Keratinocyte (primary cell): ENCODE data around the gene MGAT5B. TPM values are rescaled to one million over a fixed set of nuclear protein-coding genes. Genes with fewer than 3 reads are reported as not detected.

Experiments
- DNase-seq: peaks from one replicate; pipeline ENCODE4 v3.0.0-alpha.2; 2011; ENCODE audit warnings: low read depth, missing footprints, low spot score
- FAIRE-seq: peaks from 2 replicates; lab custom pipeline; 2011; peaks lifted over from hg19 to GRCh38; lab: Jason Lieb, UNC
- H2AFZ ChIP-seq: 2 replicates; pipeline ENCODE4 v1.6.0; 2012; ENCODE audit warnings: low read length, control low read depth, inconsistent platforms; ENCODE audit not compliant: control insufficient read depth
- H3K27ac ChIP-seq: 2 replicates; pipeline ENCODE4 v1.5.1; 2011; ENCODE audit warnings: low read length; ENCODE audit not compliant: control insufficient read depth, insufficient read depth
- H3K27me3 ChIP-seq: 3 replicates; pipeline ENCODE4 v1.6.0; 2011; ENCODE audit warnings: low read length; ENCODE audit not compliant: control insufficient read depth, insufficient read depth; ENCODE audit errors: extremely low read depth
- H3K36me3 ChIP-seq, 2 experiments: 2 replicates in 1 of 2; 3 replicates in 1 of 2; pipeline ENCODE4 v1.5.1; 2011; ENCODE audit warnings: low read length in 2 of 2, mild to moderate bottlenecking in 1 of 2; ENCODE audit not compliant: control insufficient read depth in 2 of 2, insufficient read depth in 2 of 2; ENCODE audit errors: extremely low read depth in 1 of 2
- H3K4me1 ChIP-seq: 3 replicates; pipeline ENCODE4 v1.5.1; 2011; ENCODE audit warnings: low read length; ENCODE audit not compliant: control insufficient read depth, insufficient read depth; ENCODE audit errors: extremely low read depth
- H3K4me2 ChIP-seq: 3 replicates; pipeline ENCODE4 v1.6.0; 2011; ENCODE audit warnings: low read depth, low read length; ENCODE audit not compliant: control insufficient read depth, insufficient read depth; ENCODE audit errors: extremely low read depth
- H3K4me3 ChIP-seq, 3 experiments: fragments of 200-600 bp in 1 of 3; sonication (generic) in 1 of 3; 2 replicates in 2 of 3; 3 replicates in 1 of 3; pipeline ENCODE4 v1.5.1; 2011 to 2016; ENCODE audit warnings: low read length in 3 of 3, mild to moderate bottlenecking in 3 of 3, control low read depth in 2 of 3, inconsistent platforms in 1 of 3, low read depth in 1 of 3, mixed read lengths in 1 of 3, mixed run types in 1 of 3, moderate library complexity in 1 of 3; ENCODE audit not compliant: control insufficient read depth in 2 of 3, insufficient read depth in 2 of 3; ENCODE audit errors: extremely low read depth in 1 of 3
- H3K79me2 ChIP-seq: 2 replicates; pipeline ENCODE4 v1.6.0; 2012; ENCODE audit warnings: low read length; ENCODE audit not compliant: control insufficient read depth, insufficient read depth
- H3K9ac ChIP-seq: 3 replicates; pipeline ENCODE4 v1.6.0; 2011; ENCODE audit warnings: low read length; ENCODE audit not compliant: control insufficient read depth, insufficient read depth; ENCODE audit errors: extremely low read depth
- H3K9me1 ChIP-seq: 3 replicates; pipeline ENCODE4 v1.6.0; 2011; ENCODE audit warnings: low read length; ENCODE audit not compliant: control insufficient read depth, insufficient read depth; ENCODE audit errors: extremely low read depth
- H3K9me3 ChIP-seq: 2 replicates; pipeline ENCODE4 v1.5.1; 2012; ENCODE audit warnings: low read depth, low read length; ENCODE audit not compliant: control insufficient read depth
- H4K20me1 ChIP-seq: 3 replicates; pipeline ENCODE4 v1.6.0; 2011; ENCODE audit warnings: low read length; ENCODE audit not compliant: control insufficient read depth, insufficient read depth; ENCODE audit errors: extremely low read depth
- EZH2 ChIP-seq: IDR thresholded peaks from one replicate; pipeline ENCODE4 v1.6.1; 2012; ENCODE audit warnings: inconsistent platforms, mild to moderate bottlenecking, low read length, moderate library complexity
- dilution Hi-C: fragments of 300-500 bp; cut with MboI; formaldehyde crosslinking; loops from one replicate; pipeline ENCODE4 v1.7.0; 2020; ENCODE audit warnings: low sequenced_read_pairs; ENCODE audit not compliant: extremely low pct_ligation_motif_present
- polyA plus RNA-seq, 5 experiments: library from polyadenylated mRNA; depleted of rRNA in 3 of 5; stranded (reverse) in 3 of 5; stranded (forward) in 1 of 5; unstranded in 1 of 5; fragments of >200 nt; gene quantifications; 1 replicate in 1 of 5; 2 replicates in 3 of 5; 3 replicates in 1 of 5; pipeline versions ENCODE4 v1.2.1 to v1.2.3, GENCODE V29; 2011 to 2012; ENCODE audit warnings: missing spikeins in 2 of 5, low read depth in 1 of 5, low replicate concordance in 1 of 5
- TF ChIP-seq, protein P1 (sequence below), 3 experiments: IDR thresholded peaks in 1 of 3; conservative IDR thresholded peaks in 1 of 3; optimal IDR thresholded peaks in 1 of 3; 2 replicates in 2 of 3; 3 replicates in 1 of 3; pipeline versions ENCODE3 to v1.5.1; 2011; ENCODE audit warnings: low read length in 3 of 3, mild to moderate bottlenecking in 3 of 3, moderate library complexity in 2 of 3, control low read depth in 1 of 3, inconsistent platforms in 1 of 3; ENCODE audit not compliant: insufficient read depth in 2 of 3; ENCODE audit errors: extremely low read depth in 1 of 3

The MGAT5B gene
- polyA plus RNA-seq, 1 donor (not counting 4 experiments of a cell fraction or from before 2014, with no cell fraction given) = 0.29 TPM

DNA sequence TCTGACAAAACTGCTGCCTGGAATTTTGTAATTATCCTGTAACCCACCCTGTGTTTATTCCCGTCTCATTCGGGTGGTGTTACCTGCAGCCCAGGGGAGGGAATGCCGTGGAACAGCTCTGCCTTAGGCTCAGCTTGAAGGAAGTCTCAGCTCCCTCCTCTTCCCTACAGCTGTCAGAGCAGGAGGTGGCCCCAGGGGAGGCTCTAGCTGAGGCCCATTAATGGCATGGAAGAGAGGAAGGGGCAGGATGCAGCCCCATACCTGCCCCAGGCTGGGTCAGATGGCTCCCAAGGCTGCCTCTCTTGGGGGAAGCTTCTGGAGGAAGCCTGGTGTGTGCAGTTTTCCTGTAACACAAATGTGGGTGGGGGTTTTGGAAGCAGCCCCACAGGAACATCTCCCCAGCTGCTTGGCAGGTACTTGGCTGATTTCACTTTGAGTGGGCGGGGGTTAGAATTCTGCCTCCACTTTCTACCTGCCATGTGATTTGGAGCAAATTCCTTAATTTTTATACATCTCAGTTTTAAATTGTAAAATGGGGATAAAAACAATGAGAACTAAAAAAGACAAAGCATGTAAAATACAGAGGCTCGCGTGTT lies 103.9 kb downstream of the MGAT5B start:
- H3K9ac ChIP-seq = no peak overlapping the region
- no peaks in the 10 kb centered on the region for H3K79me2 ChIP-seq
- H3K4me3 ChIP-seq = no peak overlapping the region
- H3K27ac ChIP-seq = no peak overlapping the region
- H3K9me3 ChIP-seq = no peaks in the 10 kb centered on the region
- FAIRE-seq = no peak
- H3K27me3 ChIP-seq = peaks cover 54% of the 10 kb centered on the region
- no peaks in the 10 kb centered on the region for H3K9me1 ChIP-seq
- H3K36me3 ChIP-seq = no peaks in the 10 kb centered on the region
- no peak overlapping the region for H3K4me2 ChIP-seq
- dilution Hi-C loops = no loop called here
- DNase-seq = no peak
- no peaks in the 10 kb centered on the region for H4K20me1 ChIP-seq
- no peak overlapping the region for H2AFZ ChIP-seq
- peaks cover 5% of the 10 kb centered on the region for H3K4me1 ChIP-seq
- TF ChIP-seq EZH2 = no peak
- TF ChIP-seq, protein P1, sequence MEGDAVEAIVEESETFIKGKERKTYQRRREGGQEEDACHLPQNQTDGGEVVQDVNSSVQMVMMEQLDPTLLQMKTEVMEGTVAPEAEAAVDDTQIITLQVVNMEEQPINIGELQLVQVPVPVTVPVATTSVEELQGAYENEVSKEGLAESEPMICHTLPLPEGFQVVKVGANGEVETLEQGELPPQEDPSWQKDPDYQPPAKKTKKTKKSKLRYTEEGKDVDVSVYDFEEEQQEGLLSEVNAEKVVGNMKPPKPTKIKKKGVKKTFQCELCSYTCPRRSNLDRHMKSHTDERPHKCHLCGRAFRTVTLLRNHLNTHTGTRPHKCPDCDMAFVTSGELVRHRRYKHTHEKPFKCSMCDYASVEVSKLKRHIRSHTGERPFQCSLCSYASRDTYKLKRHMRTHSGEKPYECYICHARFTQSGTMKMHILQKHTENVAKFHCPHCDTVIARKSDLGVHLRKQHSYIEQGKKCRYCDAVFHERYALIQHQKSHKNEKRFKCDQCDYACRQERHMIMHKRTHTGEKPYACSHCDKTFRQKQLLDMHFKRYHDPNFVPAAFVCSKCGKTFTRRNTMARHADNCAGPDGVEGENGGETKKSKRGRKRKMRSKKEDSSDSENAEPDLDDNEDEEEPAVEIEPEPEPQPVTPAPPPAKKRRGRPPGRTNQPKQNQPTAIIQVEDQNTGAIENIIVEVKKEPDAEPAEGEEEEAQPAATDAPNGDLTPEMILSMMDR (optimal IDR thresholded peaks at IDR 0.05 in 1 of 3, IDR thresholded peaks at IDR 0.05 in 1 of 3, conservative IDR thresholded peaks at IDR 0.05 in 1 of 3; ENCODE audit: extremely low read depth in 1 of 3, insufficient read depth in 2 of 3, low read length in 3 of 3) = no peak

DNA sequence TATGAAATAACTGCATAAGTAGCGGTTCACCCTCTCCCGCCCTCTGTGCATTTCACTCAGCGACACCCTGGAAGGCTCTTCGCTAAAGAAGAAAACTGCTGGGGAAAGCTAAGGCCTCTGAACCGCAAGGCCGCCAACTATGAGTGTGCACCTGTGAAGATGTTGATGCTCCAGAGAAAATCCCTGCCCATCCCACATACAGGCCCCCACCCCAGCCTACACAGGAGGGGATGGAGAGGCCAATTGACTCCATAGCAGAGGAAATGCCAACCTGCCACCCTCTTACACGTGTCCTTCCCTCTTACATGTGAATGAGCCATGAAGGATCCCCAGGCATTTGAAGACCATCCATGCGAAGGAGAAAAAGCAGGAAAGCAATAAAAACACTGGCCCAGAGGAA lies 104.8 kb downstream of the MGAT5B start:
- no peak overlapping the region for H3K4me2 ChIP-seq
- dilution Hi-C loops = no loop called here
- H2AFZ ChIP-seq = no peak overlapping the region
- H3K4me1 ChIP-seq = peaks cover 5% of the 10 kb centered on the region
- no peaks in the 10 kb centered on the region for H3K36me3 ChIP-seq
- no peak for FAIRE-seq
- H3K27me3 ChIP-seq = peaks cover 45% of the 10 kb centered on the region
- H3K9me3 ChIP-seq = no peaks in the 10 kb centered on the region
- no peak for DNase-seq
- H3K9ac ChIP-seq = no peak overlapping the region
- no peaks in the 10 kb centered on the region for H3K79me2 ChIP-seq
- H4K20me1 ChIP-seq = no peaks in the 10 kb centered on the region
- no peak overlapping the region for H3K4me3 ChIP-seq
- no peak for TF ChIP-seq EZH2
- TF ChIP-seq, protein P1 (optimal IDR thresholded peaks at IDR 0.05 in 1 of 3, IDR thresholded peaks at IDR 0.05 in 1 of 3, conservative IDR thresholded peaks at IDR 0.05 in 1 of 3; ENCODE audit: extremely low read depth in 1 of 3, insufficient read depth in 2 of 3, low read length in 3 of 3) = no peak
- H3K27ac ChIP-seq = no peak overlapping the region
- H3K9me1 ChIP-seq = no peaks in the 10 kb centered on the region
